Hematopoietic multipotent progenitor cell treated with erythropoietin and hydrocortisone succinate and interleukin-3 and kit ligand, for 4 days (in vitro differentiated cells): Measurements from ENCODE around the gene PMS2.
"Not testable (repeated sequence)": the region's sequence is repeated elsewhere in the genome, so short reads cannot be mapped to it uniquely, and the experiment has no call there.

Experiments used
- DNase-seq: peaks from one replicate; pipeline ENCODE4 v3.0.0-alpha.2; 2015

Gene PMS2

DNA sequence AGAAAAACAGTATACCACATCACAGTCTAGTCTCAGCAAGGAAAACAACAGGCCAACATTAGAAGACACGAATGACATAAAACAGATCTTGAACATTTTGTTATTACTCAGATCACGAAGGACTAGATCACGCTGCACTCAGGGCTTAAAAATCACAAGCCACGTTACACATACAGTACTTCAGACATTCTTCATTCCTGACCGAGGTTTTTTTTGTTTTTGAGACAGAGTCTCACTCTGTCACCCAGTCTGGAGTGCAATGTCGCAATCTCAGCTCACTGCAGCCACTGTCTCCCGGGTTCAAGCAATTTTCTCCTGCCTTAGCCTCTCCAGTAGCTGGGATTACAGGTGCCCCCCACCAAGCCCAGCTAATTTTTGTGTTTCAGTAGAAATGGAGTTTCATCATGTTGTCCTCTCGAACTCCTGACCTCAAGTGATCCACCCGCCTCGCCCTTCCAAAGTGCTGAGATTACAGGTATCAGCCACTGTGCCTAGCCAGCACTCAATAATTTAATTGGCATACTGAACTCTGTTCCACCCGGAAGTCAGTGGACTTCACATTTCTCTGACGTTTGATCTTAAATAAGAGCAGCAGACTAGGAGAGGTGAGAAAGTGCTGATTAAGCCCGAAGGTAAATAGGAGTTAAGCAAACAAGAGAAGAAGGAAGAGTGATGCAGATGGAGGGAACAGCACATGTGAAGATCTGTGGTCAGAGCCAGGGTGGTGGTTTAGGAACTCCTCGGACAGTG is 3.7 kb upstream of the PMS2 start:
- DNase-seq: no peak

DNA sequence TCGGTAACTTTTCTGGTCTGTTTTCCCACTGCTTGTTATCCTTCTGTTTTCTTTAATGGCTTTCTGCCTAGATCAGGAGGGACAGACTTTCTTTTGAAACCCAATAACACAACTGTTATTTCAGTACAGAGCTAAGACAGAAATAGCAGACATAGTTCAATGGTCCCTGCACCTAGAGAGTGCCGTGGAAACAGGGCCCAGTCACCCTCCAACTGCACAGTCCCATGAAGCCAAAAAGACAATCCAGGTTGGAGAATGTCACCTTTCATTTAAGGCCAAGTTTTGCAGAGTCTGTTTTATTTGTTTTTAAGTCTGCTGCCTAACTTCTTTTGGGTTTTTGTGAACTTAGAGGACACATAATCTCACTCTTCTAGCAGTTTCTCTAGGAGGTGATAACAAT is 2.7 kb upstream of the PMS2 start:
- no peak for DNase-seq

DNA sequence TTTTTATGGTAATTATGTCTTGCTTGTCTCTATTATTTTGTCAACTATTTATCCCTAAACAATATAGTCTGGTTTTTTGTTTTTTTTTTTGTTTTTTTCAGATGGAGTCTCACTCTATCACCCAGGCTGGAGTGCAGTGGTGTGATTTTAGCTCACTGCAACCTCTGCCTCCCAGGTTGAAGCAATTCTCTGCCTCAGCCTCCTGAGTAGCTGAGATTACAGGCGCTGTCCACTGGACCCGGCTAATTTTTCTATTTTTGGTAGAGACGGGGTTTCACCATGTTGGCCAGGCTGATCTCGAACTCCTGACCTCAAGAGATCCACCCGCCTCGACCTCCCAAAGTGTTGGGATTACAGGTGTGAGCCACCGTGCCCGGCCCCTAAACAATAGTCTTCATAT is 1.5 kb upstream of the PMS2 start:
- DNase-seq: not testable (repeated sequence)

DNA sequence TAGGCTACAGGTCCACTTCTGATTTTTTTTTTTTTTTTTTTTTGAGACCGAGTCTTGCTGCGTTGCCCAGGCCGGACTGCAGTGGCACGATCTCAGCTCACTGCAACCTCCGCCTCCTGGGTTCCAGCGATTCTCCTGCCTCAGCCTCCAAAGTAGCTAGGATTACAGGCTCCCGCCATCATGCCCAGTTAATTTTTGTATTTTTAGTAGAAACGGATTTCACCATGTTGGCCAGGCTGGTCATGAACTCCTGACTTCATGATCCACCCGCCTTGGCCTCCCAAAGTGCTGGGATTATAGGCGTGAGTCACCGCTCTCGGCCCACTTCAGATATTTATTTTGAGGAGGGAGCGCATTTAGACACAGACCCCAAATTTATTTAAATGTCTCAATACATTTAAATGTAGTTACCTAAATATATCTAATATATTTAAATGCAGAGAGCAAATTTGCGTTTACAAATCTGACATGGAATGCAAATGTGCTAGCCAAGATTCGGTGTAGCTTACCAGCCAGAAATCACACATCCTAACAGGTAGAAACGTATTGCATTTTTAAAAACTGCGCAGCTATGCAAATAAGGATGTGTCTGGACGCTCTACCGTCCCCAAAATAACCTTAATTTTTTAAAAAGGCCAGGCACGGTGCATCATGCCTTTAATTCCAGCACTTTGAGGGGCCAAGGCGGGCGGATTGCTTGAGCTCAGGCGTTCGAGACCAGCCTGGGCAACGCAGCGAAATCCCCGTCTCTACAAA is 836 bp downstream of the PMS2 start:
- DNase-seq: not testable (repeated sequence)

DNA sequence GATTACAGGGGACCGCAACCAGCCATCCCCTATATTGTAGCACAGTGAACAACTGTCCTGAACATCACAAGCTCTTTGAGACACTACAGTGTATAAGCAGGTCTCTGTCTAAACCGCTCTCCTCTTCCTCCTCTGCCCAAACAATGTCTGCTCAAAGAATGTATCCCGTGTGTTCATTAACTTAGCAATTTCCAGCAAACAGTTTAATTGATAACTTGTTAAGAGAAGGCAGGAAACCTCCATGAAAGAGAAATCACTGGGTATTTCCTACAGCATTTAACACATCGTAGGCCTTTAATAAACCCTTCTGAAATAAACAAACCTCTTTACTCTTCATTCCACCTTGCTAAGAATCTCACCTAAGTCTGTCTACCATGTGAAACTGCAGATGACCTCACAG is 1.5 kb downstream of the PMS2 start:
- no peak for DNase-seq

DNA sequence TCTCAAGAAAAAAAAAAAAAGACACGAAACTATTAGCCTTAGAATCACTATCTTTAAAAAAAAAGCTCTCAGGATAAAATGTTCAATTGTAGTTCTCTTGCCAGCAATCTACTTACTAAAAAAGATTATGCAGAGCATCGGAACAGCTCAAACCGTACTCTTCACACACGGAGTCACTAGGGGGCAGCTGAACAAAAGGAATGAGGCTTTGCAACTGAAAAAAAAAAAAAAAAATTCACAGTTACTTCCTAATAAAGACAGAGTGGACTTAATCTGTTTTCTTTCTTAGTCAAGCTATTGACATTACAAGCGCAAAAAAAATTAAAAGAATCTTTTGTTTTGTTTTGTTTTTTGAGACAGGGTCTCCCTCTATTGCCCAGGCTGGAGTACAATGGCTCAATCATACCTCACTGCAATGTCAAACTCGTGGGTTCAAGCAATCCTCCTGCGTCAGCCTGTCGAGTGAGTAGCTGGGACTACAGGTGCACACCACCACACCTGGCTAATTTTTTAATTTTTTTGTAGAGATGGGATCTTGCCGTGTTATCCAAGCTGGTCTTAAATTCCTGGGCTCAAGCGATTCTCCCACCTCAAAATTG is 11.5 kb downstream of the PMS2 start:
- DNase-seq: peak; percentile 90

DNA sequence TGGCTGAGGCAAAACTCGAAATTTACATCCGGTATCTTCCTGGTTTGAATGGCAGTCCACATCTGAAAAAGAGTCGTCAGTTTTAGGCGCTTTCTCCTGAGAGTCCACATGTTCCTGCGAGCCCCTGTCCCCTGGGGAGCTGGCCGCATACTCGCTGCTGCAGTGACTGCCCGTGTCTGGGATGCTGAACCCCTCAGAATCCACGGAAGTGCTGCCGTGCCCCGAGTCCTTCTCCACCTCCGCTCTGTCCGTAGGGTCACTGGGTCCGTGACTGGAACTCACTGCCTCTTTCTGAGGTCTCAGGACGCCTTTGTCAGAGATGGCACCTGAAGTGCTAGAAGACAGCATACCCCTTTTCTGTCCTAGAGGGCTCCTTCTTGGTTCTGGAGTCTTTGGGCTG is 21.8 kb downstream of the PMS2 start:
- not testable (repeated sequence) for DNase-seq

DNA sequence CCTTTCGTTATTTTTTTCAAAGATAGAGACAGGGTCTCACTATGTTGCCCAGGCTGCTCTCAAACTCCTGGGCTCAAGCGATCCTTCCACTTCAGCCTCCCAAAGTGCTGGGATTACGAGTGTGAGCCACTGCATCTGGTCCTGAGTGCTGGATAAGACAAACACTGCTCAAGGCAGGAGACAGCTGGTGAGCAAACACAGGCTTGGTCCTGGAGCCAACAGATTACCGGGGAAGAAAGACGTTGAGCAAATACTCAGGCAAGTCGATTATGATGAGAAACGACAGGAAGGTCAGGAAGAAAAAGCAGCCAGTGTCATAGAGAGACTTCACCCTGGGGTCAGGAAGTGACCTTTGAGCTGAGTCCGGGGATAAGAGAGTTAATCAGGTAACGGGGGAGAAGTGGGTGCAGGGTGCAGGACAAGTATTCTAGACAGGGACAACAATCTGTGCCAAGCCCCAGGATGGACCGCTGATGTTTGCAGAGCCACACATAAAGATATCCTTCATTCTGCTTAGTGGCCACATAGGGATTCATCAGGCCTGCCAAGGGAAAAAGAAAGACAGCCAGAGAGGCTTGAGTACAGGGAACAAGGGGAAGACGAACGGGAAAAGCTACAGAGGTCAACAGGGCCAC is 29.1 kb downstream of the PMS2 start:
- not testable (repeated sequence) for DNase-seq

DNA sequence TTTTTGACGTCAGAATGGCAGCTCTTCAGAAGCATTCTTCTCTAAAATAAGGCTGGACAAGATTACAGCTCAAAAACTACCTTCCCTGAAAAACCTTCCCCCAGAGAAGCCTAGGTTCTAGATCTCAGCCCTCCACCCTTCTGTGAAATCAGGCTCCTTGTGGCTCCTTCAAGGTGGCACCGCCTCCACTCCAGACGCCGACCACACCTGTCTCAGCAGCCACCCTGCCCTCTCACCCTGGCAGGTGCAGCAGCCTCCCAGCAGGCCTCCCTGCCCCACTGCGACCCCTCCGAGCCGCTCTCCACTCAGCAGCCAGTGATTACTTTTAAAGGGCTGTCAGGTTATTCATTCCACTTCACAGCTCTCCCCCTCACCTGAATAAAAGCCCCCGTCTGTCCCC is 35.3 kb downstream of the PMS2 start:
- not testable (repeated sequence) for DNase-seq

DNA sequence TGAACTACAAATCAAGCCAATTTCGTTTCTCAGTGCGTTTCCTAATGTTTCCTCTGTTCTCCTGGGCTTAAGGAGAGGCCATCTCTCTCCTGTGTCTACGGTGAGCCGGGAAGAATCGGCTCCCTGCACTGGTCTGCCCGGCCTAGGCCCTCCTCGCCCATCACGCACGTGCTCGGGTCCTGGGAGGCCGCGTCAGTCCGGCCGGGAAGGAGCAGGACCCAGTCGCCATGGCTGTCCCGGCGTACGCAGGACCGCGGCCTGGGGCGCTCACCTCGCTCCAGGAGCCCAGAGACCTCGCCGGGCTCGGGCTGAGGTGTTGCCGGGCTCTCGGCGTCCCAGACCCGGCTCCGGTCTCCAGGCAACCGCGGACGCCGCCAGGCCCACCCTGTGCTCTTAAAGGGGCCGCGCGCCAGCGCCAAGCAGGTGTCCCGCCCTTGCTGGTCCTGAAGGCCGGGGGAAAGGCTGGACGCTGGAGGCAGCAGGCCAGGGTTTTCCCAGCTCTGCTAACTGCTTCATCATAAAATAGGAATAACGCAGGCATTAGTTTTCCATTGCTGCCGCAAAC is 38.4 kb downstream of the PMS2 start, which contains the start of gene RSPH10B:
TSS of gene RSPH10B (minus strand) at position 343 of the 565 bp plus-strand sequence. CDS start 3,573 bp downstream, outside the sequence.
- DNase-seq: not testable (repeated sequence)

DNA sequence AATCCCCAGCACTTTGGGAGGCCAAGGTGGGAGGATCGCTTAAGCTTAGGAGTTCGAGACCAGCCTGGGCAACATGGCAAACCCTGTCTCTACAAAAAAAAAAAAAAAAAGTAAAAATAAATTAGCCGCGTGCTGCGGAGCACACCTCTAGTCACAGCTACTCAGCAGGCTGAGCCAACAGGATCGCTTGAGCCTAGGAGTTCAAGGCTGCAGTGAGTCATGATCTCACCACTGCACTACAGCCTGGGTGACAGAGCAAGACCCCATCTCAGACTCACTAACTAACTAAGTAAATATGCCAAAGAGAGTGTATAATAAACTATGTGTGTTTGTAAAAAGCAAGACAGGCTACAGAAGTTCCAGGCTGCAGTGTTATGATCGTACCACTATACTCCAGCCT is 45.0 kb downstream of the PMS2 start:
- DNase-seq: not testable (repeated sequence)

DNA sequence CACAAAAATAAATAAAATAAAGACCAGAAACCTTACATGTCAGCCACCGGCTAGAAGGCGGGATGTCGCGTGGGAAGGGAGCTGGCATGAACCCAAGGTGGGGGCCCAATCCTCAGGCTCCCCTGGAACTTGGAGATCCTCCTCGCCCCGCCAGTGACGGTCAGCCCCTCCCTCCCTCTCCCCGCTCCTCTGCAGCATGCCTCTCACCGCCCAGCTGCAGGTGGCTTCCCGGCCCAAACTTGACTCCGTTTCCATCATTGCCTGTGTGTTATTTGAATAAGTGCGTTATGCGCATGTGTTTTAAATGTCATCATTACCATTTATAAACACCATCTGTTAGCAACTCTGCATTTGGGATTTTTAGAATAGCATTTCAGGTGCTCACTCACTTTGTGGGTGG is 45.6 kb downstream of the PMS2 start:
- not testable (repeated sequence) for DNase-seq

DNA sequence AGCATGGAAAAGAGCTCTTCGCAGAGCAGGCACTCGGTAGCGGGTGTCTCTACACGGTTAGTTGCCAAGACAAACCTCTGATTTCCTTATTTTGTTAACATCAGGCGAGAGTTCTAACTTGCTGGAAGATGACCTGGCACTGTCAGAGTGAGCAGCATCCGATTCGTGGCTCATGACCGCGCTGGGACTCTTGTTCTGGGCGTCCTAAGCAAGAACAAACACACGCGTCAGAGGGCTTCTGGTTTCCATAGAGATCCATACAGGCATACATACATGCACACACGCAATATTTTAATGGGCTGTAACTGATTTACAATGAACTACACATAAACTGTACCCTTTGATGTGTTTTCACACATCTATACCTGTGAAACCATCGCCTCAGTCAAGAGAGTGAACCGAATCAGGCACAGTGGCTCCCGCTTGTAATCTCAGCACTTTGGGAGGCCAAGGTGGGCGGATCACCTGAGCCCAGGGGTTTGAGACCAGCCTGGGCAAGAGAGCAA is 73.9 kb downstream of the PMS2 start:
- not testable (repeated sequence) for DNase-seq

DNA sequence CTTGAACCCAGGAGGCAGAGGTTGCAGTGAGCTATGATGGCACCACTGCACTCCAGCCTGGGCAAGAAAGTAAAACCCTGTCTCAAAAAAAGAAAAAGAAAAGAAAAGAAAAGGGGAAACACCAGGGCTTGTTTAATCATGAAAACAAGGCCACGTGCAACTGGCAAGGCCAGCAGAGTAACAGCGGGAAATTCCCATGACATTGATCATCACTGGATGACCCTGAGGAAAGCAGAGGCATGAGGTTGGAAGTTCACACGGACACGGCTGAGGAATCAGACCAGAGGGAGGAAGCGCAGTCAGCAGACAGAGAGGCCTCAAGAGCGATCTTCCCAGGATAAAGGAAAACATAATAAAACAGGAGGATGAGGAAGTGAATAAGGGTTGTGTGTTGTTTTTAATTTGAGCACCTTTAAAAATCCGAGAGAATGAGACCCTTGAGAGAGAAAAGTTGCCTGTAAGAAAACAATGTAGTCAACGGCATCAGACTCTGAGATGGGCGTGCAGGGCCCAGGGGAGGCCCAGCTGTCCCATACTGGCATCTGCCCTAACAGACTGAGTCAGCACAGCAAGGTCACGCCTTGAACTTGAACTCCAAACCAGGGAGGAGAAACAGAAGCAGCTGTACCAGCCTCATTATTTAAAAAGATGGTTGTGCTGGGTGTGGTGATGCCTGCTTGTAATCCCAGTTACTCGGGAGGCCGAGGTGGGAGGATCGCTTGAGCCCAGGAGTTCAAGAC is 76.8 kb downstream of the PMS2 start:
- not testable (repeated sequence) for DNase-seq

DNA sequence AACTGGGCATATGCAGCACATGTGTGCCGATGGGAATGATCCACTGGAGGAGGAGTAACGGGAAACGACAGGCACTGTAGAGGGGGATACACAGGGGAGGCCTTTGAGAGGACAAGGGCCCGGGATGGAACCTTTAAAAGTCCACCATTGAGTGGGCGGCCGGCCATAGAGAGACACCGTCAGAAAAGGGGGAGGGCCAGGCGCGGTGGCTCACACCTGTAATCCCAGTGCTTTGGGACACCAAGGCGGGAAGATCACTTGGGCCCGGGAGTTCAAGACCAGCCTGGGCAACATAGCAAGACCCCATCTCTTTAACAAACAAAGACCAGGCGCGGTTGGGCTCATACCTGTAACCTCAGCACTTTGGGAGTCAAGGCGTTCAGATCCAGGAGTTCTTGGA is 77.6 kb downstream of the PMS2 start:
- DNase-seq: not testable (repeated sequence)

DNA sequence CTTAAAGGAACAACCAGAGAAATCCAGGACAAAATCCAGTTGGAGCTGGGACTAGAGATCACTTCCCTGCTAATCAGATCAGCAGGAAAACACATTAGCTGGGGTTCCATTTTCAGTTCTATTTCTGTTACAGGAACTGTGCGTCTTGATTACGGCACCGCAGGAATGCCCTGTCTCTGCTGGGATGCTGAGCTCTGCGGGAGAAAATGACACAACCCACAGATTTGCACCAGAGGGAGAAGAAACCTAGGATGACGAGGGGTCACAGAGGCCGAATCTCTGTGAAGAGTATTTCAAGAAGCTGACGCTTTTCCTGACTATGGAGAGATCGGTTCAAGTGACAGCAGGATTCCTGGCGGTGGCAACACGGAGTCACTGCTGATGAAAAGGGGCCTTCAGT is 78.6 kb downstream of the PMS2 start:
- not testable (repeated sequence) for DNase-seq

DNA sequence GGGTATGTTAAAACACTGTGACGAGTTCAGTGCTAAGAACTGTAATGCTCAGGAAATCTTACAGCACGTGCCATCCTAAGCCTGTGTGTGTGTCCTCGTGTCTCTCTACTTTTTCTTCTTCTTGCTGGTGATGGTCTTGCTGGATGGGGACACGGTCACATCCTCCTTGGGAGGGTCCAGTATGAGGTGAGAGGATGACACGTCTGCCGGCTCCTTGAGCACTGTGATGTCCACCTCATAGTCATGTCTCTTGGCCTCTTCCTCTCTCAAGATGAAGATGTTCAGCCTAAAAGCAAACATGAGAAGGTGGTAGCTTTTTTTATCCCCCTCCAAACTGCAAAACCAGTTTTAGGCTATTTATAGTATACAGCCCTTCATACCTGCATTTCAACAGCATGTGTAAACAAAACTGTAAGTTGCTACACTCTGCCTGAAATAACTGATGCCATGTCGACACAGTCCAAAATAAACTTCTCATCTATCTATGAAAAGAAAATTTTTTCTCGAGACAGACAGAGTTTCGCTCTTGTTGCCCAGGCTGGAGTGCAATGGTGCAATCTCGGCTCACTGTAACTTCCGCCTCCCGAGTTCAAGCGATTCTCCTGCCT is 82.5 kb downstream of the PMS2 start:
- not testable (repeated sequence) for DNase-seq

DNA sequence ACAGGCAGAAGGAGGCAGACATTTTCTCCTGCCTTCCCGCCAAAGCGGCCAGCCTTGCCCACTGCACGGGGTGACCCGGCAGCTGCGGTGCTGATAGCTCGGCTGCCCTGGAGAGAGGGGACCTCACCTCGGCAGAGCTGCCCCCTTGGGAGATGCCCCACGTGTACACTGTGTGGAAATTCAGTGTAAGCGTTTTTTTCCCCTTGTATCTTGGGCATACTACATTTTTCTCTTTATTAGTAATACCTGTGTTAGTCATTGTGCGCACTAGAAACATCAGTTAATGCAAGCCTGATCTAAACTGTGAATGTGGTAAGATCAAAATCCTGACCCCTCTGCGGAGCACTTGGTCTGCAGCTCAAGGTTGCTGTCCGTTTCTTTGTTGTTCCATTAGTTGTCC is 84.2 kb downstream of the PMS2 start:
- DNase-seq: not testable (repeated sequence)

DNA sequence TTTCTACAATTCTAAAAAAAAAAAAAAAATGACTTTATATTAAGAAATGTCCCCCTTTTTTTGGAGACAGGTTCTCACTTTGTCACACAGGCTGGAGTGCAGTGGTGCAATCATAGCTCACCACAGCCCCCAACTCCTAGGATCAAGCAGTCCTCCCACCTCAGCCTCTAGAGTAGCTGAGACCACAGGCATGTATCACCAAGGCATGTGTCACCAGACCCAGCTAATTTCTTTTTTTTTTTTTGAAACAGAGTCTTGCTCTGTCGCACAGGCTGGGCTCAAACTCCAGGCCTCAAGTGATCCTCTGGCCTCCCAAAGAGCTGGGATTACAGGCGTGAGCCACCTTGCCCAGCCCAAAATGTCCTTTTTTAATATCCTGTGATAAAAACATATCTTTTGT is 84.7 kb downstream of the PMS2 start:
- not testable (repeated sequence) for DNase-seq
